ENCODE results near the gene HIGD2A.
A peak's percentile ranks its signal among the peaks of the same experiment; 100 is the strongest.

The HIGD2A gene

GRCh38 chr5:176388444-176389134 lies at the start of gene HIGD2A, which contains the start of gene NOP16:
HIGD2A (plus strand) TSS chr5:176388751; CDS start chr5:176388820, 69 bp downstream.
NOP16 (minus strand) TSS chr5:176388598; CDS start chr5:176388539, 59 bp downstream.
- Histone ChIP-seq H3K4me3 (ENCODE audit: low read depth in 1 of 5, low read length in 5 of 5) (peak within 1 kb of the TSS; percentile 84 to 96 (median 93)), H3K9me3 (ENCODE audit: control insufficient read depth in 5 of 5, low read length in 5 of 5) (no peaks in the 10 kb centered on the region), H3K27me3 (ENCODE audit: control insufficient read depth in 5 of 5, insufficient read depth in 4 of 5, low read length in 5 of 5) (no peaks in the 10 kb centered on the region), H3K27ac (ENCODE audit: low read depth, low read length) (peak within 1 kb of the TSS; percentile 94), H3K9ac (ENCODE audit: low read length in 5 of 5) (peak within 1 kb of the TSS; percentile 82 to 96 (median 89)), H3K4me1 (ENCODE audit: control insufficient read depth in 5 of 5, insufficient read depth in 5 of 5, low read length in 5 of 5) (peaks cover 1 to 27% (median 21%) of the 10 kb centered on the region in 5 donors), H3K36me3 (ENCODE audit: control insufficient read depth in 5 of 5, insufficient read depth in 5 of 5, low read length in 5 of 5) (peaks cover 2 to 51% (median 45%) of the 10 kb centered on the region in 5 donors)

- Histone ChIP-seq H3K9ac (ENCODE audit: low read length in 5 of 5) (no peak overlapping the region), H3K36me3 (ENCODE audit: control insufficient read depth in 5 of 5, insufficient read depth in 5 of 5, low read length in 5 of 5) (peaks cover 10 to 36% (median 20%) of the 10 kb centered on the region in 5 donors)
Measured at GRCh38 chr5:176339304-176339703, 49.2 kb upstream of the HIGD2A start.

GRCh38 chr5:176341325-176342157 lies 47.0 kb upstream of the HIGD2A start:
- Histone ChIP-seq H3K27me3 (ENCODE audit: control insufficient read depth in 5 of 5, insufficient read depth in 4 of 5, low read length in 5 of 5) (no peaks in the 10 kb centered on the region), H3K27ac (ENCODE audit: low read depth, low read length) (no peak overlapping the region), H3K4me3 (ENCODE audit: low read depth in 1 of 5, low read length in 5 of 5) (no peak overlapping the region), H3K4me1 (ENCODE audit: control insufficient read depth in 5 of 5, insufficient read depth in 5 of 5, low read length in 5 of 5) (no peaks in the 10 kb centered on the region), H3K36me3 (ENCODE audit: control insufficient read depth in 5 of 5, insufficient read depth in 5 of 5, low read length in 5 of 5) (peaks cover 19 to 54% (median 35%) of the 10 kb centered on the region in 5 donors), H3K9ac (ENCODE audit: low read length in 5 of 5) (no peak overlapping the region), H3K9me3 (ENCODE audit: control insufficient read depth in 5 of 5, low read length in 5 of 5) (no peaks in the 10 kb centered on the region)

More at GRCh38 chr5:176339304-176339703, 49.2 kb upstream of the HIGD2A start:
- H3K27me3 ChIP-seq (ENCODE audit: control insufficient read depth in 5 of 5, insufficient read depth in 4 of 5, low read length in 5 of 5): no peaks in the 10 kb centered on the region
- H3K4me3 ChIP-seq (ENCODE audit: low read depth in 1 of 5, low read length in 5 of 5): no peak overlapping the region
- no peak overlapping the region for H3K27ac ChIP-seq (ENCODE audit: low read depth, low read length)
- H3K9me3 ChIP-seq (ENCODE audit: control insufficient read depth in 5 of 5, low read length in 5 of 5): no peaks in the 10 kb centered on the region
- H3K4me1 ChIP-seq (ENCODE audit: control insufficient read depth in 5 of 5, insufficient read depth in 5 of 5, low read length in 5 of 5): no peaks in the 10 kb centered on the region

- Histone ChIP-seq H3K27me3 (ENCODE audit: control insufficient read depth in 5 of 5, insufficient read depth in 4 of 5, low read length in 5 of 5) (no peaks in the 10 kb centered on the region), H3K9ac (ENCODE audit: low read length in 5 of 5) (no peak overlapping the region), H3K36me3 (ENCODE audit: control insufficient read depth in 5 of 5, insufficient read depth in 5 of 5, low read length in 5 of 5) (peaks cover 18 to 54% (median 35%) of the 10 kb centered on the region in 5 donors), H3K9me3 (ENCODE audit: control insufficient read depth in 5 of 5, low read length in 5 of 5) (no peaks in the 10 kb centered on the region), H3K27ac (ENCODE audit: low read depth, low read length) (no peak overlapping the region), H3K4me3 (ENCODE audit: low read depth in 1 of 5, low read length in 5 of 5) (no peak overlapping the region), H3K4me1 (ENCODE audit: control insufficient read depth in 5 of 5, insufficient read depth in 5 of 5, low read length in 5 of 5) (no peaks in the 10 kb centered on the region)
Measured at GRCh38 chr5:176342158-176342483, 46.4 kb upstream of the HIGD2A start.

- Histone ChIP-seq H3K27me3 (ENCODE audit: control insufficient read depth in 5 of 5, insufficient read depth in 4 of 5, low read length in 5 of 5) (no peaks in the 10 kb centered on the region), H3K9me3 (ENCODE audit: control insufficient read depth in 5 of 5, low read length in 5 of 5) (no peaks in the 10 kb centered on the region), H3K4me1 (ENCODE audit: control insufficient read depth in 5 of 5, insufficient read depth in 5 of 5, low read length in 5 of 5) (no peaks in the 10 kb centered on the region), H3K4me3 (ENCODE audit: low read depth in 1 of 5, low read length in 5 of 5) (no peak overlapping the region), H3K36me3 (ENCODE audit: control insufficient read depth in 5 of 5, insufficient read depth in 5 of 5, low read length in 5 of 5) (peaks cover 13 to 54% (median 35%) of the 10 kb centered on the region in 5 donors), H3K9ac (ENCODE audit: low read length in 5 of 5) (no peak overlapping the region), H3K27ac (ENCODE audit: low read depth, low read length) (no peak overlapping the region)
Measured at GRCh38 chr5:176342766-176343458, 45.6 kb upstream of the HIGD2A start.

GRCh38 chr5:176350416-176350815 lies 38.1 kb upstream of the HIGD2A start:
- Histone ChIP-seq H3K4me1 (ENCODE audit: control insufficient read depth in 5 of 5, insufficient read depth in 5 of 5, low read length in 5 of 5) (no peaks in the 10 kb centered on the region), H3K36me3 (ENCODE audit: control insufficient read depth in 5 of 5, insufficient read depth in 5 of 5, low read length in 5 of 5) (peaks cover 15 to 93% (median 85%) of the 10 kb centered on the region in 5 donors), H3K27me3 (ENCODE audit: control insufficient read depth in 5 of 5, insufficient read depth in 4 of 5, low read length in 5 of 5) (no peaks in the 10 kb centered on the region), H3K27ac (ENCODE audit: low read depth, low read length) (no peak overlapping the region), H3K9ac (ENCODE audit: low read length in 5 of 5) (no peak overlapping the region), H3K4me3 (ENCODE audit: low read depth in 1 of 5, low read length in 5 of 5) (no peak overlapping the region), H3K9me3 (ENCODE audit: control insufficient read depth in 5 of 5, low read length in 5 of 5) (no peaks in the 10 kb centered on the region)

- H3K27me3 ChIP-seq (ENCODE audit: control insufficient read depth in 5 of 5, insufficient read depth in 4 of 5, low read length in 5 of 5): no peaks in the 10 kb centered on the region
- H3K27ac ChIP-seq (ENCODE audit: low read depth, low read length): no peak overlapping the region
- H3K4me1 ChIP-seq (ENCODE audit: control insufficient read depth in 5 of 5, insufficient read depth in 5 of 5, low read length in 5 of 5): no peaks in the 10 kb centered on the region
- H3K4me3 ChIP-seq (ENCODE audit: low read depth in 1 of 5, low read length in 5 of 5): no peak overlapping the region
- no peaks in the 10 kb centered on the region for H3K9me3 ChIP-seq (ENCODE audit: control insufficient read depth in 5 of 5, low read length in 5 of 5)
- peaks cover 3 to 91% (median 74%) of the 10 kb centered on the region in 5 donors for H3K36me3 ChIP-seq (ENCODE audit: control insufficient read depth in 5 of 5, insufficient read depth in 5 of 5, low read length in 5 of 5)
- no peak overlapping the region for H3K9ac ChIP-seq (ENCODE audit: low read length in 5 of 5)
Measured at GRCh38 chr5:176352116-176352878, 36.3 kb upstream of the HIGD2A start.

GRCh38 chr5:176353533-176353932 lies 35.0 kb upstream of the HIGD2A start:
- Histone ChIP-seq H3K27me3 (ENCODE audit: control insufficient read depth in 5 of 5, insufficient read depth in 4 of 5, low read length in 5 of 5) (no peaks in the 10 kb centered on the region), H3K36me3 (ENCODE audit: control insufficient read depth in 5 of 5, insufficient read depth in 5 of 5, low read length in 5 of 5) (peaks cover 8 to 81% (median 62%) of the 10 kb centered on the region in 5 donors), H3K4me3 (ENCODE audit: low read depth in 1 of 5, low read length in 5 of 5) (no peak overlapping the region), H3K9me3 (ENCODE audit: control insufficient read depth in 5 of 5, low read length in 5 of 5) (no peaks in the 10 kb centered on the region), H3K27ac (ENCODE audit: low read depth, low read length) (no peak overlapping the region), H3K4me1 (ENCODE audit: control insufficient read depth in 5 of 5, insufficient read depth in 5 of 5, low read length in 5 of 5) (no peaks in the 10 kb centered on the region), H3K9ac (ENCODE audit: low read length in 5 of 5) (peak overlapping the region in 1 of 5 donors; percentile 22)

GRCh38 chr5:176355400-176356178 lies 33.0 kb upstream of the HIGD2A start:
- no peaks in the 10 kb centered on the region for H3K9me3 ChIP-seq (ENCODE audit: control insufficient read depth in 5 of 5, low read length in 5 of 5)
- H3K9ac ChIP-seq (ENCODE audit: low read length in 5 of 5): no peak overlapping the region
- H3K36me3 ChIP-seq (ENCODE audit: control insufficient read depth in 5 of 5, insufficient read depth in 5 of 5, low read length in 5 of 5): peaks cover 8 to 61% (median 44%) of the 10 kb centered on the region in 5 donors

More at GRCh38 chr5:176355400-176356178, 33.0 kb upstream of the HIGD2A start:
- Histone ChIP-seq H3K4me3 (ENCODE audit: low read depth in 1 of 5, low read length in 5 of 5) (no peak overlapping the region), H3K4me1 (ENCODE audit: control insufficient read depth in 5 of 5, insufficient read depth in 5 of 5, low read length in 5 of 5) (peaks cover under 1 to 9% (median 6%) of the 10 kb centered on the region in 5 donors), H3K27me3 (ENCODE audit: control insufficient read depth in 5 of 5, insufficient read depth in 4 of 5, low read length in 5 of 5) (no peaks in the 10 kb centered on the region), H3K27ac (ENCODE audit: low read depth, low read length) (no peak overlapping the region)

All from subcutaneous abdominal adipose tissue (tissue), 5 donors.